ENCODE data around the gene RGS7BP.

The RGS7BP gene

DNA sequence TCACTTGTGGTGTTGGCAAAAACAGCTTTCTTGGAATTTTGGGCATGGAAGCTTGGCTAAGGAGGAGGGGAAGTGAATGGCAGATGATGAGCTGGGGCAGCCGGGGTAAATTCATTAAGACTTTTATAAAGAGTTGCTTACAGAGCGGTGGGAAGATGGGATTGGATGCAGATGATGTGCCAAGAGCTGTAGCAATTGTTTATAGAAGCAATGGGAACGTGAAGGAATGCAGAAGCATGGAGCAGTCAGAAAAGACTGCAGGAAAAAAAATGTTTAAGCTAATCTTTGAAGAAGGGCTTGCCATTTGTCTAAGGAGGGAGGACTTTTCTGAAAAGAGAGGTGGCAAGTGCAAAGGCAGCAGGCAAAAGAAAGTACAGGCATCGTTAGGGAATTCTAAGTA is 97.9 kb downstream of the RGS7BP start:
- no peak for DNase-seq (ENCODE audit: extremely low read depth, low read depth)
- TF ChIP-seq, protein P1, sequence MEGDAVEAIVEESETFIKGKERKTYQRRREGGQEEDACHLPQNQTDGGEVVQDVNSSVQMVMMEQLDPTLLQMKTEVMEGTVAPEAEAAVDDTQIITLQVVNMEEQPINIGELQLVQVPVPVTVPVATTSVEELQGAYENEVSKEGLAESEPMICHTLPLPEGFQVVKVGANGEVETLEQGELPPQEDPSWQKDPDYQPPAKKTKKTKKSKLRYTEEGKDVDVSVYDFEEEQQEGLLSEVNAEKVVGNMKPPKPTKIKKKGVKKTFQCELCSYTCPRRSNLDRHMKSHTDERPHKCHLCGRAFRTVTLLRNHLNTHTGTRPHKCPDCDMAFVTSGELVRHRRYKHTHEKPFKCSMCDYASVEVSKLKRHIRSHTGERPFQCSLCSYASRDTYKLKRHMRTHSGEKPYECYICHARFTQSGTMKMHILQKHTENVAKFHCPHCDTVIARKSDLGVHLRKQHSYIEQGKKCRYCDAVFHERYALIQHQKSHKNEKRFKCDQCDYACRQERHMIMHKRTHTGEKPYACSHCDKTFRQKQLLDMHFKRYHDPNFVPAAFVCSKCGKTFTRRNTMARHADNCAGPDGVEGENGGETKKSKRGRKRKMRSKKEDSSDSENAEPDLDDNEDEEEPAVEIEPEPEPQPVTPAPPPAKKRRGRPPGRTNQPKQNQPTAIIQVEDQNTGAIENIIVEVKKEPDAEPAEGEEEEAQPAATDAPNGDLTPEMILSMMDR (IDR thresholded peaks at IDR 0.05; ENCODE audit: low read depth, low read length) = no peak

DNA sequence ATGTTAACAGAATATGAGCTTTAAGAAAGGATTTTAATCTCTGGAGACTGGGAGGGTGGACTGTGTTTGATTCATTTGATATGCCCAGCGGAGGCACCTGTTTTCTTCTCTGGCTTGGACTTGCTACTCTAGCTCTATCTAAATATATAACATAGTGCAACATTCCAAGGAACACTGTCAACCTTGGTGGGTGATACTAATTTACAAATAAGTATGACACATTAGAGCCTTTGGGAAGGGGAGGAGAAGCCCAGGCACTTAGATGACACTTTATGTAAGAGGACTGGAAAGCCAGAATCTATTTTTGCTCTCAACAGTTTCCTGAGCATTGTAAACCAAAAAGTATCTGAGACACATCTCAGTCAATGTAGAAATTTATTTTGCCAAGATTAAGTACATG is 101.1 kb downstream of the RGS7BP start:
- no peak for DNase-seq (ENCODE audit: extremely low read depth, low read depth)
- TF ChIP-seq, protein P1 (IDR thresholded peaks at IDR 0.05; ENCODE audit: low read depth, low read length) = no peak

DNA sequence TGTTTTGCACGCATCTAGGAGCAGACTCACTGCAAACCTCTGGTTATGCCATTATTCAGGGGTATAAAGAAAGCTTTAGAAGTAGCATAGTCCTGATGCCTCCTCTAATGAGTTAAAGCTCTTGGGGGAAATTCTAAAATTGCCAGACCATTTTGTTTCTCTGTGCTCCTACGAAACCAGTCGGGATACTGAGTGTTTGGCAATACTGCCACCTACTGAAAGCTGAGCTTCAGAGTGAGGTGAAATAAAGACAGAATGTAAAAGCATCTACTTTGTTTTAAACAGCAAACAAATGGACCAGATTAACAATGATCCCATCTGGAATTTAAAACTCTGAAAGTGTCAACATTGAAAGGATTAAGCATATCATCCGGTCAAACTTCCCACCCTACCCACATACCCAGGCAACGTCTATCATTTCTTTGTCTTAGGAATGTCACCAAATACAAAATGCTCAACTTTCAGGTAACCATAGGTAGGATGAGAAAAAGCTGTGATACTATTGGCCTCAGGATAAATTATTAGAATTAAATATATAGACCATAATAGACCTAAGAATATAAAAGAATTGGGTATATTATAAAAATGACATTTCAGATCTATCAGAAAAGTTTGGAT is 106.6 kb downstream of the RGS7BP start:
- DNase-seq (ENCODE audit: extremely low read depth, low read depth) = no peak

DNA sequence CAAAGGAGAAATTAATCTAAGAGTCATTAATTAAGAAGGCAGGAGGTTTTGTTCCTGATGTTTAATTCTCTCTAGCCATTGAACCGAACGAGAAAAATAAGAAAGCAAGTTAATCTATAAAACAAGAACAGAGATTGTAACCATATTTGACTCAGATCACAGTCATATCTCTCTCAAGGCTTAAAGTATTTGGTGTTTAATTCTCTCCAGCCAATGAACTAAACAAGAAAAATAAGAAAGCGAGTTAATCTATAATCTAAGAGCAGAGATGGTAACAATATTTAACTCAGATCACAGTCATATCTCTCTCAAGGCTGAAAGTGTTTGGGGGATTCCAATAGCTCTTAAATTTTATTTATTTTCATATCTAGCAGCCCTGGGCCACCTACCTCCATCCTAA is 110.1 kb downstream of the RGS7BP start:
- TF ChIP-seq, protein P1 (IDR thresholded peaks at IDR 0.05; ENCODE audit: low read depth, low read length) = no peak
- no peak for DNase-seq (ENCODE audit: extremely low read depth, low read depth)

More for the DNA sequence above, 106.6 kb downstream of the RGS7BP start:
- TF ChIP-seq, protein P1 (IDR thresholded peaks at IDR 0.05; ENCODE audit: low read depth, low read length) = peak; percentile 83

DNA sequence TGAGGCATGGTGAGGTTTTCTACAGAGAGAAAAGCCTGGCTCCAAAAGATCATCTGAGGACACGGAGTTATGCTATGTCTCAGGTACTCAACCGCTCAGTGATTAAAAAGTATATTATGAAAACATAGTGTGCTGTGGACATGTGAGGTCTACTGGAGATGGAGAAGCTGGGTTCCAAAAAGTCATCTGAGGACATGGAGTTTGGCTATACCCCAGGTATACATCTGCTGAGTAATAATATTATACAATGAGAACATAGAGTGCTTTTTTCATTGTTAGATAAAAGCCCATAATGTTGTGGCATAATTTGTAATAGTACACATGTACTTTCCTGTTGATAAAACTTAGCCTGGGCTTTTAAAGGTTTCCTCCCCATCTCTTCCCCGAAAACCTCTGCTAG is 113.8 kb downstream of the RGS7BP start:
- no peak for DNase-seq (ENCODE audit: extremely low read depth, low read depth)
- TF ChIP-seq, protein P1 (IDR thresholded peaks at IDR 0.05; ENCODE audit: low read depth, low read length) = no peak

DNA sequence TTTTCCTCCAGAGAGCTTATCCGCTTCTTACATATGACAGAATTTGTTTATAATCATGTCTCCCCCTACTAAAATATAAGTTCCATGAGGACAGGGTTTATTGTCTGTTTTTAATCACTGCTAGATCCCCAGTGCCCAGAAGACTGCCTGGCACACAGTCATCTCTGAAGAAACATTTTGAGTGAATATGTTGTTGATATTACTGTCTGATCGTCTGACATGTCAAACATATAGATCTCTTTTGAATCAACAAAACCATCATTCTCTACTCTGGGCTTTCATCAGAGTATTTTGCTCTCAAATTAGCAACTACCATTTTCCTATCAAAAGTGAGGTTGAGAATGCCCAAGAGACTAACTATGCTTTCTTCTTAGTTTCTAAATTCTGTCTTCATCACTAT is 117.2 kb downstream of the RGS7BP start:
- no peak for DNase-seq (ENCODE audit: extremely low read depth, low read depth)
- TF ChIP-seq, protein P1 (IDR thresholded peaks at IDR 0.05; ENCODE audit: low read depth, low read length) = no peak

DNA sequence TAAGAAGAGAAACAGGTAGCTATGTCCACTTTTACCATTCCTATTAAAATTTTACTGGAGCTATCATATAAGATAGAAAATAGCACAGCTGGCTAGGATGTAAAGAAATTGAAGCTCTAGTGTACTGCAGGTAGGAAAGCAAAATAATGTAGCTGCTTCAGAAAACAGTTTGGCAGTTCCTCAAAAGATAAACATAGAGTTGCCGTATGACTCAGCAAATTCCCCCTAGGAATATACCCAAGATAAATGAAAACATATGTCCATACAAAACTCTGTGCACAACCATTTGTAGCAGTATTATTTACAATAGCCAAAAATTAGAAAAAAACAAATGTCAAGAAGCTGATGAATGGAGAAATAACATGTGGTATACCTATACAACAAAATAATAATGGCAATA is 119.9 kb downstream of the RGS7BP start:
- TF ChIP-seq, protein P1 (IDR thresholded peaks at IDR 0.05; ENCODE audit: low read depth, low read length) = no peak
- DNase-seq (ENCODE audit: extremely low read depth, low read depth) = no peak
